Psoas muscle (tissue), 8 donors: ENCODE results near the gene VWA2. TPM values are rescaled to one million over a fixed set of nuclear protein-coding genes. Genes with fewer than 3 reads are reported as not detected.
A peak's percentile ranks its signal among the peaks of the same experiment; 100 is the strongest.
"Not testable (repeated sequence)": the region's sequence is repeated elsewhere in the genome, so short reads cannot be mapped to it uniquely, and the experiment has no call there.

Experiments
- ATAC-seq, 4 donors: fragments of 200-7000 bp; cut with Tn5 transposase; one replicate each; pipeline ENCODE4 v1.9.1; 2020; ENCODE audit warnings: moderate library complexity in 3 of 4, mild to moderate bottlenecking in 2 of 4
- DNase-seq, 2 donors: peaks; one replicate each; pipeline ENCODE4 v3.0.0-alpha.2; 2020
- H3K27ac ChIP-seq: fragments of 200-600 bp; one replicate; pipeline ENCODE4 v1.8.0; 2022
- H3K27me3 ChIP-seq, 3 donors: fragments of 200-600 bp in 1 of 3; one replicate each; pipeline versions ENCODE4 v1.6.1 to v1.8.0; 2013 to 2022; ENCODE audit warnings: low read length in 2 of 3, mild to moderate bottlenecking in 2 of 3, moderate library complexity in 1 of 3; ENCODE audit not compliant: insufficient read depth in 3 of 3
- H3K36me3 ChIP-seq, 2 donors: fragments of 200-600 bp in 1 of 2; one replicate each; pipeline versions ENCODE4 v1.6.1 to v1.8.0; 2013 to 2022; ENCODE audit warnings: low read depth in 1 of 2, mild to moderate bottlenecking in 1 of 2, moderate library complexity in 1 of 2; ENCODE audit not compliant: insufficient read depth in 1 of 2
- H3K4me1 ChIP-seq: fragments of 200-600 bp; one replicate; pipeline ENCODE4 v1.8.0; 2022
- H3K4me3 ChIP-seq: fragments of 200-600 bp; one replicate; pipeline ENCODE4 v1.8.0; 2022; ENCODE audit warnings: mild to moderate bottlenecking
- H3K9me3 ChIP-seq: fragments of 200-600 bp; one replicate; pipeline ENCODE4 v1.8.0; 2022
- WGBS, 3 donors: extraction: QIAGEN DNeasy Blood & Tissue Kit; methylation state at CpG; one replicate each; pipeline versions ENCODE4 v1.1.6 to v1.1.7; 2013; 5-methylcytosine and 5-hydroxymethylcytosine counted together
- intact Hi-C, 2 donors: fragments of 100-400 bp; cut with DNase I; formaldehyde crosslinking; loops; one replicate each; pipeline versions ENCODE4 v1.11.0 to v1.14.2; 2022
- polyA plus RNA-seq, 3 donors: library from polyadenylated mRNA; stranded (reverse); fragments of 200-250 nt; gene quantifications; one replicate each; pipeline ENCODE4 v1.2.3, GENCODE V29; 2013
- total RNA-seq, 4 donors: library from RNA; stranded (reverse); fragmentation: NEBNext Ultra II Directional in 2 of 4; extraction: Animal tissue kit (Norgen Biotek cat#: 25700) in 2 of 4; gene quantifications; one replicate each; pipeline versions ENCODE4 v1.2.1 to v1.2.4, GENCODE V29; 2021 to 2023
- TF ChIP-seq, protein P1 (sequence below): fragments of 200-600 bp; IDR thresholded peaks from one replicate; pipeline ENCODE4 v1.8.0; 2022; ENCODE audit warnings: antibody characterized with exemption
- donor health status: healthy with polysubstance abuse.
- donor health status: DM: no; HTN: no; CAD: no; lungs with moderate emphysema.
- donor health status: Bipolar disorder and iron deficiency.
- donor health status: healthy.
- donor health status: DM: yes; HTN: yes; CAD: no.
- donor health status: DM: no; HTN: no; CAD: no.
- donor health status: DM: no; HTN: no; CAD: no.
- donor health status: DM: yes; HTN: yes; CAD: no.

VWA2 gene
- total and polyA plus RNA-seq, 7 donors, result not detected

GRCh38 chr10:114328874-114329273, 89.8 kb downstream of the VWA2 start:
- WGBS, 3 donors, result 22 to 24% (median 23%) methylated on average over 6 of the region's 6 CpGs
- Histone ChIP-seq H3K4me1 (peaks cover 13% of the 10 kb centered on the region), H3K27ac (no peak overlapping the region), H3K4me3 (no peak overlapping the region), H3K27me3 (no peaks in the 10 kb centered on the region), H3K36me3 (no peaks in the 10 kb centered on the region), H3K9me3 (no peaks in the 10 kb centered on the region)
- TF ChIP-seq, protein P1, sequence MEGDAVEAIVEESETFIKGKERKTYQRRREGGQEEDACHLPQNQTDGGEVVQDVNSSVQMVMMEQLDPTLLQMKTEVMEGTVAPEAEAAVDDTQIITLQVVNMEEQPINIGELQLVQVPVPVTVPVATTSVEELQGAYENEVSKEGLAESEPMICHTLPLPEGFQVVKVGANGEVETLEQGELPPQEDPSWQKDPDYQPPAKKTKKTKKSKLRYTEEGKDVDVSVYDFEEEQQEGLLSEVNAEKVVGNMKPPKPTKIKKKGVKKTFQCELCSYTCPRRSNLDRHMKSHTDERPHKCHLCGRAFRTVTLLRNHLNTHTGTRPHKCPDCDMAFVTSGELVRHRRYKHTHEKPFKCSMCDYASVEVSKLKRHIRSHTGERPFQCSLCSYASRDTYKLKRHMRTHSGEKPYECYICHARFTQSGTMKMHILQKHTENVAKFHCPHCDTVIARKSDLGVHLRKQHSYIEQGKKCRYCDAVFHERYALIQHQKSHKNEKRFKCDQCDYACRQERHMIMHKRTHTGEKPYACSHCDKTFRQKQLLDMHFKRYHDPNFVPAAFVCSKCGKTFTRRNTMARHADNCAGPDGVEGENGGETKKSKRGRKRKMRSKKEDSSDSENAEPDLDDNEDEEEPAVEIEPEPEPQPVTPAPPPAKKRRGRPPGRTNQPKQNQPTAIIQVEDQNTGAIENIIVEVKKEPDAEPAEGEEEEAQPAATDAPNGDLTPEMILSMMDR, result no peak
- peak; percentile 31 to 70 (median 62) for ATAC-seq
- peak in 1 of 2 donors; percentile 32 for DNase-seq
- intact Hi-C loops, result no loop called here

DNA sequence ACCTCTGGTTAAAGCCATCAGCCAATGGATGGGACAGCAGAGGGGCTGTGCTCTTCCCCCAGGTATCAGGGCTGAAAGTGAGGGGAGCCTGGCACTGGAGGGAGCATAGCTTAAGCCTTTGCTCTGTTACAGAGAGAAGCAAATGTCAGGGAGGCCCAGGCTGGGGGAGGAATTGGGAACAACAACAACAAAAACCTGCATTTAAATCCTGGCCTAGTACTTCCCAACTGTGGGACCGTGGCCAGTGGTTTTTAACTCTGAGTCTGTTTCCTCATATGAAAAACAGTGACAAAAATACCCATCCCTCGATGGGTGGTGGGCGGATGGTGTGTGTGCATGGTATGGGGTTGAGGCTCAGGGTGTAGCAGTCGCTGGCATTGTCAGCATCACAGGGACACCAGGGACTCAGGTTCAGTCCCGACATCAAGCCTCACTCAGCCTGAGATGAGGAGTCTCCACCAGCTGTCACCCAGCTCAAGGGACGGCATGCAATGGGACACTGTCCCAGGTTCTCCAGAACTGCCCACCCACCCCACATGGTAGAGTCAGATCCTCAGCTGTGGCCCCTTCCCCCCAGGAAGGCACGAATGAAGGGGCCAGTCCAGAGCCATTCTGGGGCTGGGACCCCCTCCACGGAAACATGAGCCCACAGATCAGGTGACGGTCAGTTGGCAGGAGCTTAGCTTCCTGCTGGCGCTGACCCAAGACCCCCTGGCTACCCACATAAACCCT, 90.7 kb downstream of the VWA2 start:
- no peak overlapping the region for H3K27ac ChIP-seq
- no peaks in the 10 kb centered on the region for H3K36me3 ChIP-seq
- intact Hi-C loops, result loop anchor here in 1 of 2 donors (5.0 kb wide), 1 partner anchor 1463 kb away; no protein-coding TSS in a partner anchor
- H3K9me3 ChIP-seq, result no peaks in the 10 kb centered on the region
- whole genome bisulfite sequencing, 3 donors, result 48 to 73% (median 54%) methylated on average over 10 of the region's 10 CpGs
- H3K27me3 ChIP-seq, result no peaks in the 10 kb centered on the region
- DNase-seq, result no peak
- peaks cover 22% of the 10 kb centered on the region for H3K4me1 ChIP-seq
- ATAC-seq, result no peak
- TF ChIP-seq, protein P1, result no peak
- no peak overlapping the region for H3K4me3 ChIP-seq

- DNase-seq (no peak), ATAC-seq (peak in 1 of 4 donors; percentile 48)
- 49 to 59% (median 52%) methylated on average over 14 of the region's 14 CpGs for WGBS, 3 donors
- Histone ChIP-seq H3K4me3 (no peak overlapping the region), H3K27me3 (no peaks in the 10 kb centered on the region), H3K27ac (peak overlapping the region; percentile 36), H3K9me3 (no peaks in the 10 kb centered on the region), H3K4me1 (peaks cover 25% of the 10 kb centered on the region), H3K36me3 (no peaks in the 10 kb centered on the region)
- intact Hi-C loops, result loop anchor here in 1 of 2 donors (5.0 kb wide), 1 partner anchor 1460 kb away; no protein-coding TSS in a partner anchor
- TF ChIP-seq, protein P1, result no peak
These were observed 93.5 kb downstream of the VWA2 start for GRCh38 chr10:114332301-114333192.

DNA sequence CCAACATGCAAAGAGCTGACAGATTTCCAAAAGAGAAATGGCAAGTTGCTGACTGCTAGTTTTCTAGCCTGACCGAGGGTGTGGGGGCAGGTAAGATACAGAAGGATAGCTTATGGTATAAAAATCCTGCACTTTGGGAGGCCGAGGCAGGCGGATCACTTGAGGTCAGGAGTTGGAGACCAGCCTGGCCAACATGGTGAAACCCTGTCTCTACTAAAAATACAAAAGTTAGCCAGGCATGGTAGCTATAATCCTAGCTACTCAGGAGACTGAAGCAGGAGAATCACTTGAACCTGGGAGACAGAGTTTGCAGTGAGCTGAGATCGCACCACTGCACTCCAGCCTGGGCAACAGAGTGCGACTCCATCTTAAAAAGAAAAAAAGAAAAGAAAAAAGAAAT, 94.4 kb downstream of the VWA2 start:
- intact Hi-C loops, result loop anchor here in 1 of 2 donors (5.0 kb wide), 1 partner anchor 1459 kb away; no protein-coding TSS in a partner anchor
- H3K27me3 ChIP-seq, ATAC-seq, DNase-seq, H3K9me3 ChIP-seq, H3K36me3 ChIP-seq, H3K4me3 ChIP-seq: not testable (repeated sequence)
- Histone ChIP-seq H3K4me1 (peaks cover 24% of the 10 kb centered on the region), H3K27ac (peak overlapping the region; percentile 36)
- 74 to 88% (median 75%) methylated on average over 5 of the region's 5 CpGs for WGBS, 3 donors

GRCh38 chr10:114334301-114334700, 95.2 kb downstream of the VWA2 start:
- Histone ChIP-seq H3K4me3 (no peak overlapping the region), H3K9me3 (no peaks in the 10 kb centered on the region), H3K27me3 (no peaks in the 10 kb centered on the region), H3K4me1 (peaks cover 15% of the 10 kb centered on the region), H3K36me3 (no peaks in the 10 kb centered on the region), H3K27ac (no peak overlapping the region)
- DNase-seq (no peak), ATAC-seq (peak in 1 of 4 donors; percentile 44)
- TF ChIP-seq, protein P1, result no peak
- WGBS, 3 donors, result 49 to 65% (median 52%) methylated on average over 6 of the region's 6 CpGs
- intact Hi-C loops, result loop anchor here in 1 of 2 donors (5.0 kb wide), 1 partner anchor 1458 kb away; no protein-coding TSS in a partner anchor
